ENCODE measurements around the gene VPS33B. TPM values are rescaled to one million over a fixed set of nuclear protein-coding genes. Genes with fewer than 3 reads are reported as not detected.
A peak's percentile ranks its signal among the peaks of the same experiment; 100 is the strongest.
"Not testable (repeated sequence)": the region's sequence is repeated elsewhere in the genome, so short reads cannot be mapped to it uniquely, and the experiment has no call there.

VPS33B gene
- total RNA-seq, 1 donor from 2014 or later: 14.3 TPM

DNA sequence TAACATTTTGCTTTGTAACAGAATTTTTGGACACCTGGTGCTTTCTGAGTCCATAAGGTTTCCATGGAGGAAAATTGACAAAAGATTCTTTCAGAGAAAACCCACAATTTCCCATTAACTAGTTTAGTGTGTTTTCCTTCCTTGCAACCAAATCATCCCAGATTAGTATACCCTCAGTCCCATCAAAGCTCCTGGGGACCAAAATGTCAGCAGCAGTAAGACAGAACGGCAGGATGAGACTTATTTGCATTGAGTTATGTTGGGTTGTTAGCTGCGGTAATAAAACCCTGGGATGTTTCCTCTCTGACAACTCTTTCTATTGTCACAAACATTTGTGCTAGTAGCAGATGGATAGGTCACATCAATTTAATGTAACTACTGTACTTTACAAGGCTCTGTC lies 32.4 kb upstream of the VPS33B start:
- TF ChIP-seq, protein P1, sequence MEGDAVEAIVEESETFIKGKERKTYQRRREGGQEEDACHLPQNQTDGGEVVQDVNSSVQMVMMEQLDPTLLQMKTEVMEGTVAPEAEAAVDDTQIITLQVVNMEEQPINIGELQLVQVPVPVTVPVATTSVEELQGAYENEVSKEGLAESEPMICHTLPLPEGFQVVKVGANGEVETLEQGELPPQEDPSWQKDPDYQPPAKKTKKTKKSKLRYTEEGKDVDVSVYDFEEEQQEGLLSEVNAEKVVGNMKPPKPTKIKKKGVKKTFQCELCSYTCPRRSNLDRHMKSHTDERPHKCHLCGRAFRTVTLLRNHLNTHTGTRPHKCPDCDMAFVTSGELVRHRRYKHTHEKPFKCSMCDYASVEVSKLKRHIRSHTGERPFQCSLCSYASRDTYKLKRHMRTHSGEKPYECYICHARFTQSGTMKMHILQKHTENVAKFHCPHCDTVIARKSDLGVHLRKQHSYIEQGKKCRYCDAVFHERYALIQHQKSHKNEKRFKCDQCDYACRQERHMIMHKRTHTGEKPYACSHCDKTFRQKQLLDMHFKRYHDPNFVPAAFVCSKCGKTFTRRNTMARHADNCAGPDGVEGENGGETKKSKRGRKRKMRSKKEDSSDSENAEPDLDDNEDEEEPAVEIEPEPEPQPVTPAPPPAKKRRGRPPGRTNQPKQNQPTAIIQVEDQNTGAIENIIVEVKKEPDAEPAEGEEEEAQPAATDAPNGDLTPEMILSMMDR (IDR thresholded peaks at IDR 0.05): no peak
- intact Hi-C loops (cut with DNase I): loop anchor here (5.0 kb wide), 1 partner anchor 212 kb away; no protein-coding TSS in a partner anchor
- no peak for ATAC-seq
- H3K9me3 ChIP-seq: no peaks in the 10 kb centered on the region
- peaks cover 39% of the 10 kb centered on the region for H3K27me3 ChIP-seq
- H3K4me3 ChIP-seq: no peak overlapping the region
- no peaks in the 10 kb centered on the region for H3K36me3 ChIP-seq
- H3K4me1 ChIP-seq: no peaks in the 10 kb centered on the region
- no peak overlapping the region for H3K27ac ChIP-seq
- no peak for DNase-seq

DNA sequence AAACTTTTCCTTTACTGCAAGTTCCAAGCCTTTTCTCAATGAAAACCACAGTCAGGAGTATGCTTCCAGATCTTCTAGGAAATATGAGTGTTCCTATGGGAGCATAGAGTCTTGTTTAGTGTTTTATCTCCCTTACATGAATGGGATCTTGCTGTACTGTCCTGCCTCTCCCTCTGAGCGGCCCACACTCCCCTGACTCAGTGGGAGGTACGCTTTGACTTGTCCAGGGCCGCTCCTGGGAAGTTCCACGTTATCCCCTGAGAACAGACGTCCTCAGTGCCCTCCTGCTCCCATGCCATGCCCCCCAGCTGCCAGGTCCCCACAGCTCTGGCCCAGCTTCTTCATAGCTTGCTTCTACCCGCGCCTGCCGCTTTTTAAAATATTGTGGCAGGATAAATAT lies 28.9 kb upstream of the VPS33B start:
- Histone ChIP-seq H3K27ac (no peak overlapping the region), H3K36me3 (no peaks in the 10 kb centered on the region), H3K4me3 (no peak overlapping the region), H3K9me3 (no peaks in the 10 kb centered on the region), H3K4me1 (no peaks in the 10 kb centered on the region), H3K27me3 (peaks cover 17% of the 10 kb centered on the region)
- DNase-seq (no peak), ATAC-seq (no peak)
- TF ChIP-seq, protein P1 (IDR thresholded peaks at IDR 0.05): no peak
- intact Hi-C loops (cut with DNase I): no loop called here

DNA sequence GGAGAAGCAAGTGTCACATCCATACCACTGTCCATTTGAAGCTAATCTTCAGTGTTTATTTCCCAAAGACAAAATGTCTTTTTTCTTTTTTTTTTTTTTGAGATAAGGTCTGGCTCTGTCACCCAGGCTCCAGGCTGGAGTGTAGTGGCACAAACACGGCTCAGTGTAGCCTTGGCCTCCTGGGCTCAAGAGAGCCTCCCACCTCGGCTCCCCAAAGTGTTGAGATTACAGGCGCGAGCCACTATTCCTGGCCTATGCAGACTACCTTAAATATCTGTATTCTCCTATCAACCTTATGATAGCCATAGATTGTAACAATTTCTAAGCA lies 27.7 kb upstream of the VPS33B start:
- no peaks in the 10 kb centered on the region for H3K4me1 ChIP-seq
- intact Hi-C loops (cut with DNase I): no loop called here
- DNase-seq (no peak), ATAC-seq (no peak)
- peaks cover 16% of the 10 kb centered on the region for H3K27me3 ChIP-seq
- no peak overlapping the region for H3K27ac ChIP-seq
- H3K4me3 ChIP-seq: no peak overlapping the region
- H3K9me3 ChIP-seq: no peaks in the 10 kb centered on the region
- no peaks in the 10 kb centered on the region for H3K36me3 ChIP-seq
- TF ChIP-seq, protein P1 (IDR thresholded peaks at IDR 0.05): no peak

DNA sequence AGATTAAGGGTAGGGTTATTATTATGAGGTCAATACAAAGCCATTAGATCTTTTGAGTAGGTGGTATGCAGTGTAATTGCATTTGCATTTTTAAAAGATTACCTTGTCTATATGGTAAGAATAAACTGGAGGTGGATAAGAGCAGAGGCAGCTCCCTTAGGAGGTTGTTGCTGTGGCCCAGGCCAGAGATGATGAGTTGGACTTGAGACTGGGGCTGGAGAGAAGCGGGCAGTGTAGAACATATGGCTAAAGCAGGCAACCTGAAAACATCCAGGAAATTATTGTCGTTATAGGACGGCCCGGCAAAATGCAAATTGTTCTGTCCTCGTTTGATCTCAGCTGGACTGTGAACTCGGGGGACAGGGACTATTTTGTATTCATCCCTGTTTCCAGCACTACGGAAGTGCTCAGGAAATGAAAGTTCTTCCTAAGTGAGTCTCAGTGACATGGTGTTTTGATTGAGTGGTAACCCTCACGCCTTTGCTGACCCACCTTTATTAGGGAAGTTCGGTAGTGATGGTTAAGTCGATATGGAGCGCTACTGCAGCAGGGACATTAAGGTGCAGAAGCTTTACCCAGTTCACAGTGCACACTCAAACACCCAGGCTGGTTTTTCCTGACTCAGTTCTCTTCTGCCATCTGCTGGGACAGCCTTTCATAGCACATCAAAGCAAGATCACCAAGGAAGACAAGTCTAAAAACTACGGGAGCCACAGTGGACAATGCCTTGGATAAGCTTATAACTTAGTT lies 27.2 kb upstream of the VPS33B start:
- Histone ChIP-seq H3K4me1 (no peaks in the 10 kb centered on the region), H3K27me3 (peaks cover 16% of the 10 kb centered on the region), H3K27ac (no peak overlapping the region), H3K9me3 (no peaks in the 10 kb centered on the region), H3K4me3 (no peak overlapping the region), H3K36me3 (no peaks in the 10 kb centered on the region)
- TF ChIP-seq, protein P1 (IDR thresholded peaks at IDR 0.05): peak; percentile 65
- intact Hi-C loops (cut with DNase I): no loop called here
- ATAC-seq (peak; percentile 94), DNase-seq (no peak)

DNA sequence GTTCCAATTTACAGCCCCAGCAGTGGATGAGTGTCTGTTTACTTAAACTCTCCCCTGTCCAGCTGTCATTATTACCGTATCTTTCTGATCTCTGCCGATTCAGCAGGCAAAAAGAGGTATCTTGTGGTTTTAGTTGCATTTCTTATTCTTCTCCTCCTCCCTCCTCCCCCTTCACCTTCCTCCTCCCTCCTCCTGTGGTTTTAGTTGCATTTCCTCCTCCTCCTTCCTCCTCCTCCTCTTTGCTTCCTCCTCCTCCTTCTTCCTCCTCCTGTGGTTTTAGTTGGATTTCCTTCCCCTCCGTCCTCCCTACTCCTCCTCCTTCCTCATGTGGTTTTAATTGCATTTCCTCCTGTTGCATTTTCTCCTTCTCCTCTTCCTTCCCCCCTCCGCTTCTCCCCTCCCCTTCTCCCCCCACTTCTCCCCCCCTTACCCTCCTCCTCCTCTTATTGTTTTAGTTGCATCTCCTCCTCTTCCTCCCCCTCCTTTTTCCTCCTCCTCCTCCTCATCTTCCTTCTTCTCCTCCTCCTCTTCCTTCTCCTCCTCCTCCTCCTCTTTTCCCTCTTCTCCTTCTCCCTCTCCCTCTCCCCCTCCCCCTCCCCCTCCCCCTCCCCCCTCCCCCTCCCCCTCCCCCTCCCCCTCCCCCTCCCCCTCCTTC lies 25.3 kb upstream of the VPS33B start:
- intact Hi-C loops (cut with DNase I): no loop called here

DNA sequence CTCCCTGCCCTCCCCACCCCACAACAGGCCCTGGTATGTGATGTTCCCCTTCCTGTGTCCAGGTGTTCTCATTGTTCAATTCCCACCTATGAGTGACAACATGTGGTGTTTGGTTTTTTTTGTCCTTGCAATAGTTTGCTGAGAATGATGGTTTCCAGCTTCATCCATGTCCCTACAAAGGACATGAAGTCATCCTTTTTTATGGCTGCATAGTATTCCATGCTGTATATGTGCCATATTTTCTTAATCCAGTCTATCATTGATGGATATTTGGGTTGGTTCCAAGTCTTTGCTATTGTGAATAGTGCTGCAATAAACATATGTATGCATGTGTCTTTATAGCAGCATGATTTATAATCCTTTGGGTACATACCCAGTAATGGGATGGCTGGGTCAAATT lies 23.7 kb upstream of the VPS33B start:
- H3K36me3 ChIP-seq; H3K27ac ChIP-seq; H3K4me1 ChIP-seq; H3K4me3 ChIP-seq; DNase-seq; H3K27me3 ChIP-seq; intact Hi-C loops (cut with DNase I); ATAC-seq; H3K9me3 ChIP-seq: not testable (repeated sequence)

More for the DNA sequence above, 25.3 kb upstream of the VPS33B start:
- H3K4me3 ChIP-seq: no peak overlapping the region
- TF ChIP-seq, protein P1 (IDR thresholded peaks at IDR 0.05): no peak
- H3K27ac ChIP-seq: no peak overlapping the region
- H3K27me3 ChIP-seq: peaks cover 10% of the 10 kb centered on the region
- ATAC-seq (peak; percentile 13), DNase-seq (no peak)
- no peaks in the 10 kb centered on the region for H3K4me1 ChIP-seq
- H3K9me3 ChIP-seq: no peaks in the 10 kb centered on the region
- H3K36me3 ChIP-seq: no peaks in the 10 kb centered on the region

Data from upper lobe of right lung (tissue), 1 donor.